HepG2 (cell line): ENCODE measurements around the gene AGAP1. TPM values are rescaled to one million over a fixed set of nuclear protein-coding genes. Genes with fewer than 3 reads are reported as not detected.

Source experiments
- AHDC1 ChIP-seq: sonication (generic); formaldehyde crosslinking; IDR thresholded peaks from 2 replicates; pipeline ENCODE4 v1.5.1; 2020; ENCODE audit warnings: mild to moderate bottlenecking, missing genetic modification reagents, borderline replicate concordance
- BRF2 ChIP-seq: sonication (generic); formaldehyde crosslinking; IDR thresholded peaks from 2 replicates; pipeline ENCODE4 v1.8.1; 2022; ENCODE audit warnings: mild to moderate bottlenecking, missing genetic modification reagents
- CEBPG ChIP-seq: IDR thresholded peaks from 2 replicates; pipeline ENCODE4 v1.6.1; 2016
- CHD2 ChIP-seq: IDR thresholded peaks from 2 replicates; pipeline ENCODE4 v1.6.1; 2011; ENCODE audit warnings: low read depth, low read length, improper control_type of control experiment
- MLX ChIP-seq: IDR thresholded peaks from 2 replicates; pipeline ENCODE4 v1.6.1; 2016
- NFAT5 ChIP-seq: sonication (generic); formaldehyde crosslinking; IDR thresholded peaks from 2 replicates; pipeline ENCODE4 v1.4.0; 2020; ENCODE audit warnings: missing genetic modification reagents
- TAF15 ChIP-seq: fragments of 200-400 bp; formaldehyde crosslinking; IDR thresholded peaks from one replicate; pipeline ENCODE4 v1.6.1; 2018; ENCODE audit warnings: mild to moderate bottlenecking, low read depth, low read length; ENCODE audit not compliant: poor library complexity, severe bottlenecking
- ZNF646 ChIP-seq: sonication (generic); formaldehyde crosslinking; IDR thresholded peaks from 2 replicates; pipeline ENCODE4 v1.9.0; 2021; ENCODE audit warnings: mild to moderate bottlenecking, missing genetic modification reagents
- polyA plus RNA-seq, 8 experiments: library from polyadenylated mRNA; depleted of rRNA in 3 of 8; stranded (reverse) in 7 of 8; unstranded in 1 of 8; fragments of >200 nt; fragmentation: Illumina TruSeq in 4 of 8; extraction: Trizol in 4 of 8; gene quantifications; 2 replicates each; pipeline versions ENCODE4 v1.2.1 to v1.2.3, GENCODE V29; 2011 to 2016; ENCODE audit warnings: low read depth in 4 of 8, missing spikeins in 1 of 8, mixed read lengths in 1 of 8; ENCODE audit not compliant: insufficient read depth in 1 of 8
- total RNA-seq, 5 experiments: library from RNA; depleted of rRNA; stranded (reverse); fragments of >200 nt; fragmentation: Illumina TruSeq; extraction: Trizol; gene quantifications; 2 replicates each; pipeline ENCODE4 v1.2.3, GENCODE V29; 2016; ENCODE audit warnings: low read depth in 1 of 5

AGAP1 gene
- total and polyA plus RNA-seq, 2 of the 13 experiments (the other 11 are each of a cell fraction or from before 2014, with no cell fraction given) = 21.2 to 32.7 TPM

- TF ChIP-seq ZNF646 (CRISPR knock-in tag) (no peak), MLX (CRISPR knock-in tag) (no peak), NFAT5 (CRISPR knock-in tag) (no peak), AHDC1 (CRISPR knock-in tag) (no peak), CHD2 (no peak), TAF15 (no peak), BRF2 (CRISPR knock-in tag) (no peak), CEBPG (CRISPR knock-in tag) (peak; percentile 67)
Observed at GRCh38 chr2:235580426-235581157, 86.7 kb downstream of the AGAP1 start (continued).
